Skeletal muscle tissue (tissue), 4 donors: Measurements from ENCODE around the gene CXCL17. TPM values are rescaled to one million over a fixed set of nuclear protein-coding genes. Genes with fewer than 3 reads are reported as not detected.

Experiments
- H3K27ac ChIP-seq: one replicate; pipeline ENCODE4 v1.7.0; 2013; ENCODE audit warnings: mild to moderate bottlenecking, low read depth, low read length, inconsistent platforms
- H3K27me3 ChIP-seq, 3 donors: one replicate each; pipeline ENCODE4 v1.7.0; 2013; ENCODE audit warnings: low read length in 3 of 3; ENCODE audit not compliant: control insufficient read depth in 3 of 3, insufficient read depth in 3 of 3
- H3K36me3 ChIP-seq, 3 donors: one replicate each; pipeline ENCODE4 v1.7.0; 2013; ENCODE audit warnings: low read length in 3 of 3; ENCODE audit not compliant: control insufficient read depth in 3 of 3, insufficient read depth in 3 of 3
- H3K4me1 ChIP-seq, 3 donors: one replicate each; pipeline ENCODE4 v1.7.0; 2013; ENCODE audit warnings: low read length in 3 of 3, mild to moderate bottlenecking in 3 of 3; ENCODE audit not compliant: control insufficient read depth in 3 of 3, insufficient read depth in 3 of 3
- H3K4me3 ChIP-seq, 3 donors: one replicate each; pipeline ENCODE4 v1.7.0; 2013; ENCODE audit warnings: low read length in 3 of 3
- H3K9ac ChIP-seq, 3 donors: one replicate each; pipeline ENCODE4 v1.7.0; 2013; ENCODE audit warnings: low read length in 3 of 3, mild to moderate bottlenecking in 3 of 3, moderate library complexity in 2 of 3, low read depth in 1 of 3
- H3K9me3 ChIP-seq, 3 donors: one replicate each; pipeline ENCODE4 v1.7.0; 2013; ENCODE audit warnings: low read length in 3 of 3; ENCODE audit not compliant: control insufficient read depth in 3 of 3
- total RNA-seq: library from RNA; depleted of rRNA; stranded (reverse); fragments of >200 nt; gene quantifications from one replicate; pipeline ENCODE4 v1.2.3, GENCODE V29; 2014
- donor health status: Osteomylitis.

The CXCL17 gene
- total RNA-seq, 1 donor from 2014 or later = not detected

GRCh38 chr19:42445948-42446347, 3.2 kb upstream of the CXCL17 start:
- Histone ChIP-seq H3K9ac (no peak overlapping the region), H3K4me3 (no peak overlapping the region), H3K27ac (no peak overlapping the region), H3K9me3 (no peaks in the 10 kb centered on the region), H3K36me3 (no peaks in the 10 kb centered on the region), H3K4me1 (no peaks in the 10 kb centered on the region), H3K27me3 (no peaks in the 10 kb centered on the region)

DNA sequence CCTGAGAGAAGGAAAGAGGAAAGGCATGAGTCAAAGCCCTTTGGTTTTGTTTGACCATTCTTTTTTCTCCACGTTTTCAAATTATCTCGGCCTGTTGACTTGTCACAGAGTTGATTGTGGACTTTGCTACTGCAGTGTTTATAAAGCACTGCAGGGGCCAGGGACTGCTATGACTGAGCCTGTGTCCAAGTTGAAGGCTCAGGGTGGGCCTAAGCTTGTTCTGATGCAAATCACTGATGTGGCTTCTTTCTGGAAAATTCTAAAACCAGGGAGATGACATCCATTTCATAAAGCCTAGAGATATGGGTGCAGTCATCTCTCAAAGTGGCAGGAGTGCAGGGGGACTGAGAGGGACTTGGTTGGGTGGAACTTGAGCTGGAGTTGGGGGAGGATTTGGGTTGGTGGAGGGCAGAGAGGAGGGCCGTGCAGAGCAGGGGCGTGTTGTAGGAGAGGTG, 1.2 kb upstream of the CXCL17 start:
- Histone ChIP-seq H3K27me3 (no peaks in the 10 kb centered on the region), H3K9ac (no peak overlapping the region), H3K4me3 (no peak overlapping the region), H3K9me3 (no peaks in the 10 kb centered on the region), H3K27ac (no peak overlapping the region), H3K4me1 (no peaks in the 10 kb centered on the region), H3K36me3 (no peaks in the 10 kb centered on the region)

DNA sequence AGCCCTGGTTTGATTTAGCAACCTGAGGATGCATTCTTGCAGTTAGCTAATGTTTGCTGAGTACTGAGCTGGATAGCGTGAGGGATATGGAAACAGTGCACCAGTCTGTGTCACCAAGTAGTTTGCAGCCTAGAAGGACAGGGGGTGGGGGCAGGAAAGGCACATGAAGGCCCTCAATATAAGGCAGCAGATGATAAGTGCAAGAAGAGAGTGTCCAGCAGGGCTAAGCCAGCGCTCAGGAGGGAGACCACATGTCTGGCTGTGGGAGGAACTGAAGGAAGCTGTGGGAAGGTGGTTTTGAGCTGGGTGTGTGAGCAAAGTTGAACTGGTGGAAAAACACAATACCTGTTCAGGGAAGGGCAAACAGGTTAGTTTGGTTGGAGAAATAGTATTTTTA, 1.7 kb downstream of the CXCL17 start:
- H3K27ac ChIP-seq = no peak overlapping the region
- no peak overlapping the region for H3K4me3 ChIP-seq
- no peak overlapping the region for H3K9ac ChIP-seq
- no peaks in the 10 kb centered on the region for H3K27me3 ChIP-seq
- H3K4me1 ChIP-seq = peaks cover 0 to 2% (median 0%) of the 10 kb centered on the region in 3 donors
- no peaks in the 10 kb centered on the region for H3K36me3 ChIP-seq
- no peaks in the 10 kb centered on the region for H3K9me3 ChIP-seq

GRCh38 chr19:42440357-42441048, 2.2 kb downstream of the CXCL17 start:
- Histone ChIP-seq H3K27ac (no peak overlapping the region), H3K27me3 (no peaks in the 10 kb centered on the region), H3K4me3 (no peak overlapping the region), H3K9ac (no peak overlapping the region), H3K4me1 (peaks cover 0 to 2% (median 0%) of the 10 kb centered on the region in 3 donors), H3K9me3 (no peaks in the 10 kb centered on the region), H3K36me3 (no peaks in the 10 kb centered on the region)

DNA sequence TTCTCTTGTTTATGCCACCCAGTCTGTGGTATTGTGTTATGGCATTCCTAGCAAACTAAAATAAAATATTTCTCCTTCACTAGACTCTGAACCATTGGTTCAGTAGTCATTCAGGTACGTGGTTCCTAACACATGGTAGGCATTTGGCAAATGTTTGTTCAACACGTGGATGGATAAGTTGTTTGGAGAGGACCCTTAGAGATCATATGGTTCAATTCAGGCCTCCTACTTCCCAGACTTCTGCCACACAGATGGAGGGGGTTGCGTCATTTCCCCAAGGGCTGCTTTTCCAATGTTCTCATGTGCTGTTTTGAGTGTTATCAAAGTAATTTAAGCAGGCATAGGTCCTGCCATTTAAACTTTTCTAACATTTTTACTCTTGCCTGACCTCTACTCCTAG, 6.7 kb downstream of the CXCL17 start:
- no peak overlapping the region for H3K9ac ChIP-seq
- H3K4me3 ChIP-seq = no peak overlapping the region
- H3K27ac ChIP-seq = no peak overlapping the region
- H3K9me3 ChIP-seq = no peaks in the 10 kb centered on the region
- H3K27me3 ChIP-seq = no peaks in the 10 kb centered on the region
- H3K4me1 ChIP-seq = peaks cover 12 to 13% (median 13%) of the 10 kb centered on the region in 3 donors
- H3K36me3 ChIP-seq = no peaks in the 10 kb centered on the region

DNA sequence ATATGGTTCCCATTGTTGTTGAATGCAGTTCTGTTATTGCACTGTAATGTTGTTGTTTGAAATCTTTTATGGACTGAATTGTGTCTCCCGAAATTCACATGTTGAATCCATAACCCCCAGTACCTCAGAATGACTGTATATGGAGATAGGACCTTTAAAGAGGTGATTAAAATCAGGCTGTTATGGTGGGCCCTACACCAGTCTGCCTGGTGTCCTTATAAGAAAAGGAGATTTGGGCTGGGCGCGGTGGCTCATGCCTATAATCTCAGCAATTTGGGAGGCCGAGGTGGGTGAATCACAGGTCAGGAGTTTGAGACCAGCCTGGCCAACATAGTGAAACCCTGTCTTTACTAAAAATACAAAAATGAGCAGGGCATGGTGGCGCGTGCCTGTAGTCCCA, 7.4 kb downstream of the CXCL17 start:
- H3K9me3 ChIP-seq = no peaks in the 10 kb centered on the region
- no peak overlapping the region for H3K27ac ChIP-seq
- H3K4me1 ChIP-seq = peaks cover 12 to 13% (median 13%) of the 10 kb centered on the region in 3 donors
- no peaks in the 10 kb centered on the region for H3K27me3 ChIP-seq
- no peak overlapping the region for H3K9ac ChIP-seq
- H3K36me3 ChIP-seq = no peaks in the 10 kb centered on the region
- no peak overlapping the region for H3K4me3 ChIP-seq

DNA sequence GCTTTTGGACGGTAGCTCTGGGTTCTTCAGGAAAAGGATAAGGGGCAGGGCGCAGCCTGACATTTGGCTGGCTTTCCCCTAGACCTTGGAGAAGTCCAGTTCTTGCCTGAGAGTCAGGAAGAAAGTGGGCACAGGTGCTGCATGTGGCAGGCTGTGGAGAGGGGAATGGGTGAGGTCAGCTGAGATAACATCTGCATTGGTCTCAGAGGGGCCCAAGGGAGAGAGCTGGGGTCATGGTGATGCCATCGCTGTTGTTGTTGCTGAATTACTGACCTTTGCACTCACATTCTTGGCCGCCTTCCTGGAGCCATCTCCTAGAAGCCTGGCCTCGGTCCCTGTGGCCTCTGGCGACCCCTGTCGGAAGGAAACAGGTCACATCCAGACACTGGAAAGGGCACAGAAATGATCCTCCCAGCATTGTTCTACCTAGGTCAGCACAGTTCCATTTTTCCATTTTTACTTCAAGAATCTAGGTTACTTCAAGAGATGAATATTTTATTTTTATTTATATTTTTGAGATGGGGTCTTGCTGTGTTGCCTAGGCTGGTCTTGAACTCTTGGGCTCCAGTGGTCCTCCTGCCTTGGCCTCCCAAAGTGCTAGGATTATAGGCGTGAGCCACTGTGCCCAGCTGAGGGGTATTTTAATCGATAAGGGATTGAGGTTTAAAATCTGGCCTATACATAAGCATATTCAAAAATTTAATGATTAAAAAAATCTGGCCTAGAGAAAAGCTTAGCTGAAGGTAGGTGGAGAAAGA, 9.1 kb downstream of the CXCL17 start:
- no peaks in the 10 kb centered on the region for H3K27me3 ChIP-seq
- H3K4me3 ChIP-seq = no peak overlapping the region

DNA sequence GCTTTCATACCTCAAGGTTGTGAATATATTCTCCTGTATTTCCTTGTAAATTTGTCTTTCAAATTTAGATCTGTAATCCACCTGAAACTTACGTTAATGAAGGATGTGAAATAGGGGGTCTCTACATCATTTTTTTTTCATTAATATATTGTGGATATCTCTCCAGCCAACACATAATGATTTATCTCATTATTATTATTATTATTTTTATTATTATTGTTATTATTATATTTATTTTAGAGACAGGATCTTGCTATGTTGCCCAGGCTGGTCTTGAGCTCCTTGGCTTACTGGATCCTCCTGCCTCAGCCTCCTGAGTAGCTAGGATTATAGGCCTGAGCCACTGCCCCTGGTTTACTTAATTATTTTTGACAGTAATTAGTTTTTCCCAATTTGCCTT, 11.3 kb downstream of the CXCL17 start:
- Histone ChIP-seq H3K27me3 (no peaks in the 10 kb centered on the region), H3K4me1 (peaks cover 11 to 13% (median 12%) of the 10 kb centered on the region in 3 donors), H3K27ac (no peak overlapping the region), H3K4me3 (no peak overlapping the region), H3K36me3 (no peaks in the 10 kb centered on the region), H3K9ac (no peak overlapping the region), H3K9me3 (no peaks in the 10 kb centered on the region)

More for the DNA sequence above, 9.1 kb downstream of the CXCL17 start:
- peaks cover 12 to 13% (median 13%) of the 10 kb centered on the region in 3 donors for H3K4me1 ChIP-seq
- H3K9ac ChIP-seq = peak overlapping the region in 1 of 3 donors; percentile 13
- no peak overlapping the region for H3K27ac ChIP-seq
- H3K36me3 ChIP-seq = no peaks in the 10 kb centered on the region
- no peaks in the 10 kb centered on the region for H3K9me3 ChIP-seq

DNA sequence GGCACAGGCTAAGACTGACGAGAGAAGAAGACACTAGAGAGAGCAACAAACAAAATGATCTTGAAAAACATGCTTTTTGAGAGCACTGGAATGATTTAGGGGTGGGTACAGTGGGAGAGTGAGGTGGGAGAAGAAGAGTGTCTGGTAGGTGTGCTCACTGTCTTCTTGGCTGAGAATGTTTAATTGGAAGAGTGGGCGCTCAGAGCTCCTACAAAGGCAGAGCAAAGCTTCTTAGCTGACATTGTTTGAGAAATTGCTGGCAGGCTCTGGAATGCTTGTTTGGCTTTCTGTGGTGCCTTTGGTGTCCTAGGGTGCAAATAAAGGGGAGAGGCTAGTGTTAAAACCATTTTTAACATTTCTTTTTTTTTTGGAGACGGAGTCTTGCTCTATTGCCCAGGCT, 14.1 kb downstream of the CXCL17 start:
- H3K4me1 ChIP-seq = peaks cover 17 to 20% (median 19%) of the 10 kb centered on the region in 3 donors
- no peak overlapping the region for H3K9ac ChIP-seq
- peaks cover 4 to 16% (median 16%) of the 10 kb centered on the region in 3 donors for H3K27me3 ChIP-seq
- H3K4me3 ChIP-seq = no peak overlapping the region
- no peak overlapping the region for H3K27ac ChIP-seq
- H3K9me3 ChIP-seq = no peaks in the 10 kb centered on the region
- no peaks in the 10 kb centered on the region for H3K36me3 ChIP-seq

DNA sequence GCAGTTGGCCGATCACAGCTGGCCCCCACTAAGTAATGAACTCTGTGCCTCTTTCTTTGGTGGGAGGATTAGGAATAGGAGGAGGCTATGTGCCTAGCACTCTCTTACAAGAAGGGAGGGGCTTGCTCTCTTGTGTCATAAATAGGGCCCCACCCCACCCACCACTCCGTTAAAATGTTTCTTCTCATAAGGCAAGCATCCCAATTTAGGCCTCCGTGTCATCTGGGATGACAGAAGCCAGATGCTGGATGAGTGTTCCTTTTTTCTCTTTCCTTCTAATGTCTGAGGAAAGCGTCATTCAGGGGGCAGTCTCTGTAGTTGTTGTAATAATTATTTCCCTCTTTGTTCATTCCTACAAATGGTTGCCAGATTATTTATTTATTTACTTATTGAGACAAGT, 15.4 kb downstream of the CXCL17 start, which contains the start of gene LIPE:
Gene LIPE, minus strand, starts transcription at position 76 of the 400 bp plus-strand sequence. CDS start 239 bp downstream, outside the sequence.
- Histone ChIP-seq H3K9ac (no peak within 1 kb of the TSS), H3K27ac (no peak within 1 kb of the TSS), H3K36me3 (no peaks in the 10 kb centered on the region), H3K9me3 (no peaks in the 10 kb centered on the region), H3K4me1 (peaks cover 17 to 21% (median 19%) of the 10 kb centered on the region in 3 donors), H3K4me3 (no peak within 1 kb of the TSS), H3K27me3 (peaks cover 4 to 25% (median 24%) of the 10 kb centered on the region in 3 donors)
